OCI-LY3 (cell line): Measurements from ENCODE around the gene AHRR.

Source experiments
- H2AFZ ChIP-seq: fragments of 200-600, 300-600 bp; shearing (Covaris generic); 2 replicates; pipeline ENCODE4 v1.6.0; 2014; ENCODE audit warnings: antibody characterized with exemption, low read depth, low read length
- H3K27ac ChIP-seq: fragments of 200-600, 300-600 bp; sonication (generic); 2 replicates; pipeline ENCODE4 v1.5.1; 2014; ENCODE audit warnings: mild to moderate bottlenecking, low read length, moderate library complexity, mixed read lengths
- H3K27me3 ChIP-seq: fragments of 200-600, 300-600 bp; sonication (generic); 2 replicates; pipeline ENCODE4 v1.6.1; 2014; ENCODE audit warnings: low read depth, low read length, mixed read lengths
- H3K36me3 ChIP-seq: fragments of 200-600, 300-600 bp; sonication (generic); replicated peaks from 2 replicates; pipeline ENCODE3; 2014; ENCODE audit warnings: low read depth, low read length, mixed read lengths
- H3K4me1 ChIP-seq: fragments of 300-600, 200-600 bp; sonication (generic); 2 replicates; pipeline ENCODE4 v1.6.1; 2014; ENCODE audit warnings: low read length, mixed read lengths
- H3K4me2 ChIP-seq: fragments of 200-600, 300-600 bp; sonication (generic); 2 replicates; pipeline ENCODE4 v1.6.1; 2014; ENCODE audit warnings: low read length, mixed read lengths
- H3K4me3 ChIP-seq: fragments of 300-600, 200-600 bp; sonication (generic); 2 replicates; pipeline ENCODE4 v1.5.1; 2014; ENCODE audit warnings: antibody characterized with exemption, mild to moderate bottlenecking, low read length, moderate library complexity
- H3K79me2 ChIP-seq: fragments of 300-600, 200-600 bp; shearing (Covaris generic); 2 replicates; pipeline ENCODE4 v1.6.1; 2014; ENCODE audit warnings: mild to moderate bottlenecking, low read length, mixed read lengths
- H3K9ac ChIP-seq: fragments of 300-600, 200-600 bp; shearing (Covaris generic); 2 replicates; pipeline ENCODE4 v1.6.0; 2014; ENCODE audit warnings: mild to moderate bottlenecking, low read length, moderate library complexity
- H3K9me3 ChIP-seq: fragments of 200-600, 300-600 bp; shearing (Covaris generic); 2 replicates; pipeline ENCODE4 v1.6.1; 2014; ENCODE audit warnings: low read length, mixed read lengths; ENCODE audit not compliant: insufficient read depth
- H4K20me1 ChIP-seq: fragments of 200-600, 300-600 bp; sonication (generic); 2 replicates; pipeline ENCODE4 v1.6.1; 2016; ENCODE audit warnings: low read length, mixed read lengths; ENCODE audit not compliant: insufficient read depth
- EZH2phosphoT487 ChIP-seq: fragments of 200-600 bp; shearing (Covaris generic); IDR thresholded peaks from 2 replicates; pipeline ENCODE4 v1.6.1; 2018; ENCODE audit warnings: antibody characterized with exemption, mixed run types, low read depth
- TF ChIP-seq, protein P1 (sequence below): fragments of 200-600, 300-600 bp; sonication (generic); IDR thresholded peaks from 2 replicates; pipeline ENCODE4 v1.5.1; 2014; ENCODE audit warnings: antibody characterized with exemption, low read length, low read depth

AHRR gene

DNA sequence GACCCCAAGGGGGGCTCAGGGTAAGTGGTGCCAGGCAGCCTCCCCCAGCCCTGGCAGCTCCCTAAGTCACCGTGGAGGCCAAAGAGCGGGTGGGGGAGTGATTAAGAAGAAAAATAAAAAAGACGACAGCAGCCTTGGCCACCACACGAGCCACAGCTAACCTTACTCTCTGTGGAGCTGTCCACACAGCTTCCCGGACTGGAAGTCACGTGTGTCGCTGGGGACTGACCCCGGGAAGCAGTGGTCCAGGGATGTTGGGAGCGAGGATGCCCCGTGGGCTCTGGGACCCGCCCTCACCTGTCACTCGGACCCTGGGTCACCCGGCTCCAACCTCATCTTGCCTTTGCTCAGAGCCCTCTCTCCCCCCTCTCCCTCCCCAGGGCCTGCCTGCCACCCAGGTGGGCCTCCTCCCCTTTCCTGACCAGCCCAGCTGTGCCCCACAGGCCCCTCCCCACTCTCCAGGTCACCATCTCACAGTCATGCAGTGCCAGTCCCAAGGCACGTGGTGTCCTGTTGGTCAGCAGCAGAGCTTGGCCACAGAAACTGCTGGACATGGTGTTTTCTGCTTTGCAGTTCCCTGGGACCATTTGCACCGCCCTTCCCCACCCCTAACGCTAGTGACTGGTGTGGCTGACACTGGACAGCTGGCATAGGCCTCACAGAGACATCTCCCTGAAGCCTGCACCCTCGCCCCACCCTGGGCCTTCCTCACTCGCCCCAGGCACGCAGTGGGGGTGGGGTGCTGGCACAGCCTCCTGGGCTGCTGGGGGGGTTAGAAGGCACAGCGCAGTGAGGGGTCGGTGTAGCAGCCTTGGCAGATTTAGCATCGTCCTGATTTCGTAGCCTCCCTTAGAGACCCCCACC is 111.6 kb downstream of the AHRR start:
- no peaks in the 10 kb centered on the region for H3K36me3 ChIP-seq
- no peaks in the 10 kb centered on the region for H3K9me3 ChIP-seq
- TF ChIP-seq, protein P1, sequence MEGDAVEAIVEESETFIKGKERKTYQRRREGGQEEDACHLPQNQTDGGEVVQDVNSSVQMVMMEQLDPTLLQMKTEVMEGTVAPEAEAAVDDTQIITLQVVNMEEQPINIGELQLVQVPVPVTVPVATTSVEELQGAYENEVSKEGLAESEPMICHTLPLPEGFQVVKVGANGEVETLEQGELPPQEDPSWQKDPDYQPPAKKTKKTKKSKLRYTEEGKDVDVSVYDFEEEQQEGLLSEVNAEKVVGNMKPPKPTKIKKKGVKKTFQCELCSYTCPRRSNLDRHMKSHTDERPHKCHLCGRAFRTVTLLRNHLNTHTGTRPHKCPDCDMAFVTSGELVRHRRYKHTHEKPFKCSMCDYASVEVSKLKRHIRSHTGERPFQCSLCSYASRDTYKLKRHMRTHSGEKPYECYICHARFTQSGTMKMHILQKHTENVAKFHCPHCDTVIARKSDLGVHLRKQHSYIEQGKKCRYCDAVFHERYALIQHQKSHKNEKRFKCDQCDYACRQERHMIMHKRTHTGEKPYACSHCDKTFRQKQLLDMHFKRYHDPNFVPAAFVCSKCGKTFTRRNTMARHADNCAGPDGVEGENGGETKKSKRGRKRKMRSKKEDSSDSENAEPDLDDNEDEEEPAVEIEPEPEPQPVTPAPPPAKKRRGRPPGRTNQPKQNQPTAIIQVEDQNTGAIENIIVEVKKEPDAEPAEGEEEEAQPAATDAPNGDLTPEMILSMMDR: no peak
- TF ChIP-seq EZH2phosphoT487: no peak
- no peak overlapping the region for H3K9ac ChIP-seq
- no peaks in the 10 kb centered on the region for H4K20me1 ChIP-seq
- no peaks in the 10 kb centered on the region for H3K27me3 ChIP-seq
- no peak overlapping the region for H3K4me2 ChIP-seq
- no peak overlapping the region for H3K4me3 ChIP-seq
- no peaks in the 10 kb centered on the region for H3K79me2 ChIP-seq
- H3K4me1 ChIP-seq: no peaks in the 10 kb centered on the region; the same call in 1 of the 2 replicates
- H2AFZ ChIP-seq: no peak overlapping the region
- H3K27ac ChIP-seq: no peak overlapping the region

- Histone ChIP-seq H3K4me3 (no peak overlapping the region), H3K27me3 (no peaks in the 10 kb centered on the region), H3K36me3 (no peaks in the 10 kb centered on the region), H2AFZ (no peak overlapping the region), H3K27ac (no peak overlapping the region), H3K79me2 (no peaks in the 10 kb centered on the region), H4K20me1 (no peaks in the 10 kb centered on the region), H3K4me1 (no peaks in the 10 kb centered on the region; the same call in 1 of the 2 replicates), H3K4me2 (no peak overlapping the region), H3K9me3 (no peaks in the 10 kb centered on the region), H3K9ac (no peak overlapping the region)
- TF ChIP-seq, protein P1: no peak
- TF ChIP-seq EZH2phosphoT487: no peak
These were observed 112.3 kb downstream of the AHRR start for GRCh38 chr5:433836-434235.

DNA sequence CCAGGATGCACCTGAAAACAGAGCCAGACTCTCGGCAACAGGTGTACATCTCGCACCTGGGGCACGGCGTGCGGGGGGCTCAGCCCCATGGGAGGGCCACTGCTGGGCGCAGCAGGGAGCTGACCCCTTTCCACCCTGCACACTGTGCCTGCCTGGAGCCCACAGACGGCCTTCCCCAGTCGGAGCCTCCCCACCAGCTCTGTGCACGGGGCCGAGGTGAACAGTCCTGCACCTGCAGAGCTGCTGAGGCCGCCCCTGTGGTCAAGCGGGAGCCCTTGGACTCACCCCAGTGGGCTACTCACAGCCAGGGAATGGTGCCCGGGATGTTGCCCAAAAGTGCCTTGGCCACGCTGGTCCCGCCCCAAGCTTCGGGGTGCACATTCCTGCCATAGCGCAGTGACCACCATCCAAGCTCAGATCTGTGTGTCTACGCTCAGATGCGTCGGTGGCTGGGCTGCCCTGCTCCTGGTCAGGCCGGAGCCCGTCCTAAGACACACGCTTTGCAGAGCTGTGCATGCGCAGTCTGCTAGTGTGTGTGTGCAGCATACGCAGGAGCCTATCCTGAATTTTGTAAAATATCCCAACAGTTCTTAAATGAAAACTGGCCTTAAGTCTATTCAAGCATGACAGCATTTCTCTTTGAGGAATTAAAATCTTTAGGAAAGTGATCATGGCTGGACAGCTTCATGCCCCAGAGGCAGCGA is 113.1 kb downstream of the AHRR start:
- Histone ChIP-seq H3K4me1 (no peaks in the 10 kb centered on the region; the same call in 1 of the 2 replicates), H3K4me2 (no peak overlapping the region), H3K36me3 (no peaks in the 10 kb centered on the region), H3K27me3 (no peaks in the 10 kb centered on the region), H2AFZ (no peak overlapping the region), H3K9me3 (no peaks in the 10 kb centered on the region), H3K79me2 (no peaks in the 10 kb centered on the region), H4K20me1 (no peaks in the 10 kb centered on the region), H3K4me3 (no peak overlapping the region), H3K9ac (no peak overlapping the region), H3K27ac (no peak overlapping the region)
- no peak for TF ChIP-seq EZH2phosphoT487
- TF ChIP-seq, protein P1: no peak

- Histone ChIP-seq H3K4me1 (peaks cover 2% of the 10 kb centered on the region), H3K27me3 (no peaks in the 10 kb centered on the region), H3K36me3 (no peaks in the 10 kb centered on the region), H3K79me2 (no peaks in the 10 kb centered on the region), H3K4me3 (no peak overlapping the region), H3K9me3 (no peaks in the 10 kb centered on the region), H2AFZ (no peak overlapping the region), H4K20me1 (no peaks in the 10 kb centered on the region), H3K4me2 (no peak overlapping the region), H3K9ac (no peak overlapping the region), H3K27ac (no peak overlapping the region)
- TF ChIP-seq EZH2phosphoT487: no peak
- TF ChIP-seq, protein P1: no peak
These were observed 113.8 kb downstream of the AHRR start for GRCh38 chr5:435156-435790.
